Stimulated activated naive CD8-positive, alpha-beta T cell treated with anti-CD3 and anti-CD28 coated beads, Interleukin-15, Interleukin-2, amounts not matched to agents 100 ng/mL and 50 ng/mL, for 24 hours (primary cell): ENCODE results near the gene NFKBIA.

Source experiments
- H3K27ac Mint-ChIP-seq: one replicate; pipeline ENCODE4 v1.8.0; 2021; ENCODE audit warnings: mild to moderate bottlenecking, mixed read lengths
- H3K27me3 Mint-ChIP-seq: one replicate; pipeline ENCODE4 v1.8.0; 2021; ENCODE audit warnings: mixed read lengths
- H3K36me3 Mint-ChIP-seq: one replicate; pipeline ENCODE4 v1.8.0; 2021; ENCODE audit warnings: low read depth, mixed read lengths
- H3K4me1 Mint-ChIP-seq: one replicate; pipeline ENCODE4 v1.8.0; 2021; ENCODE audit warnings: low read depth, mixed read lengths
- H3K4me3 Mint-ChIP-seq: one replicate; pipeline ENCODE4 v1.8.0; 2021; ENCODE audit warnings: mild to moderate bottlenecking, mixed read lengths
- H3K9me3 Mint-ChIP-seq: one replicate; pipeline ENCODE4 v1.8.0; 2021; ENCODE audit warnings: mixed read lengths

NFKBIA gene

DNA sequence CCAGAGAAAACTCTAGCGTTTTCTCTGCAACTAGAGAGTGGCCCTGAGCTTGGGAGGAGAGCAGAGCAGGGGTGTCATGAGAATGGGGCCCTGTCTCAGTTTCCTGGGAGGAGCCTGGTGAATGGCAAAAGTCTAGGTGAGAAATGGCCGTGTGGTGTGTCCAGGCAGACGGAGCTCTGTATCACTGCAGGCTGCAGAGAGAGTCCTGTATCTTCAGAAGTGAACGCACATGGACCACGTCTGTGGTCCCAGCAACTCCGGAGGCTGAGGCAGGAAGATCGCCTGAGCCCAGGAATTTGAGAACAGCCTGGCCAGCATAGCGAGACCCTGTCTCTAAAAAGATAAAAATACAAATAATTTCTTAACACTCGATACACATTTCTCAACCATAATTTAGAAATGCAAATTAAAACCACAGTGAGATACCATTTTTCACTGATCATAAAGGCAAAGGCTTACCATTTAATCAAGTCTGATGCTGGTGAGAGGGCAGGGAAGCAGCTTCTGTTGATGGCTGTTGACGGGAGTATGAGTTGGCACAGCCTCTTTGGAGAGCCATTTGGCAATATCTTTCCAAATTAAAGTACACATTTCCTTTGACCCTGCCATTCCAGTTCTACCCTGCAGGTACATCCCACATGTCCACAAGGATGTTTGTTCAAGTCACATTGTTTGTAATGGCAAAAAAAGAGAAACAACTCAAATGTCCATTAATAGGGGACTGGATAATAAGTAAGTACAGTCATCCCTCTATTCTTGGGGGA, 51.0 kb downstream of the NFKBIA start:
- no peaks in the 10 kb centered on the region for H3K36me3 Mint-ChIP-seq
- peaks cover 44% of the 10 kb centered on the region for H3K4me1 Mint-ChIP-seq
- no peaks in the 10 kb centered on the region for H3K27me3 Mint-ChIP-seq
- no peak overlapping the region for H3K4me3 Mint-ChIP-seq
- H3K27ac Mint-ChIP-seq: no peak overlapping the region
- H3K9me3 Mint-ChIP-seq: no peaks in the 10 kb centered on the region

DNA sequence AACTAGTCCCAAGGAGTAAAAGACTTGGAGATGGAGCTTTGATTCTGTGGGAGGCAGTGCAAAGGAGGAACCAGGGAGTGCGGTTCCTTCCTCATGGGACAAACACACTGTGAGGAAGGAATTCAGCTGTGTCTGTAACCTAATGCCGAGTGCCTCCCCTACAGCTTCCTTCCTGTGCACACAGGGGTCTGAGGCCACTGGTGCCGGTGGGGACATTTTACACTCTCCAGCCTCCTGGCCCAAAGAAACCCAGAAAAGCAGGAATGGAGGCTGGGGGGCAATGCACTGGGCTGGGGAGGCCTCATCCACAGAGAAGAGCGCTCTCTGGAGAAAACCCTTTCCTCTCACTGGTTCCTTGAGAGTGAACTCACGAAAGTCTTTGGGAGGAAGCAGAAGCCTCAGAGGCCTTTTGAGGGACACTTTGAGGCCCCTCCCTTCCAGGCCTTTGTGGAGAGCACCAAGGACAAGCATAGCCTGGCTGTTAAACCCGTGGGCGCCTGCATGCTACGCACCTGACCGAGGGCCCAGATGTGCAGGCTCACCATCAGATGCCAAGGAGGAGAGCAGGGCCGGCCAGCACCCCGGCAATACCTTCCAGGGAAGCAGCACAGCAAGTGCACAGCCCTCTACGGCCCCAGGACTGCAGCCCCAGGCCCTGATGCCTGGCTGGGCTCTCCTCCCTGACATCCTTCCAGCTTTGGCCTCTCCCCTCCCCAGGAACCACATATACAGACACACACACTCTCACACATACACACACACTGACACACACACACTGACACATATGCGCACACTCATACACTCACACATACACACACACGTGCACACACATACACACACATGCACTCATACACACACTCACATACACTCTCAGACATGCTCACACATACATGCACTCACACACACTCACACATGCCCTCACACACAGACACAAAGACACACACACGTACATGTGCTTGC, 52.0 kb downstream of the NFKBIA start:
- no peaks in the 10 kb centered on the region for H3K9me3 Mint-ChIP-seq
- peak overlapping the region; percentile 2 for H3K27ac Mint-ChIP-seq
- no peak overlapping the region for H3K4me3 Mint-ChIP-seq

DNA sequence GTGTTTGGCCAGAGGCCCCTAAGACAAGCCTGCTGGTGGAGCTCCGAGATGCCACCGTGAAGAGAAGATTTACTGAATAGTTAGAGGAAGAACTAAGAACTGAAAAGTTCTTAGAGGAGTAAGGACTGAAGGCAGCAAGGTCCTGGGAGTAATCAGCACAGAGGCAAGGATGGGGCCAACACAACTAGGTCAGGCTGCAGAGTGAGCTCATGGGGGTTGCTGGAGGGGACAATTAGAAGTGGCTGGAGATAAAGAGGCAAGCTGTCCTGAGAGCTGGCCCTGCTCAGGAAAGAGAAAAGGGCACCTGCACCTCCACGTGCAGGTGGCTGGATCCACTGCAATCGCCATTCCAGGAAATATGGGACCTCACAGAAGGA, 52.7 kb downstream of the NFKBIA start:
- Mint-ChIP-seq H3K27ac (peak overlapping the region; percentile 3), H3K36me3 (no peaks in the 10 kb centered on the region), H3K4me3 (no peak overlapping the region), H3K4me1 (peaks cover 46% of the 10 kb centered on the region), H3K9me3 (no peaks in the 10 kb centered on the region), H3K27me3 (no peaks in the 10 kb centered on the region)

More for the DNA sequence above, 52.0 kb downstream of the NFKBIA start:
- no peaks in the 10 kb centered on the region for H3K27me3 Mint-ChIP-seq
- H3K4me1 Mint-ChIP-seq: peaks cover 50% of the 10 kb centered on the region
- H3K36me3 Mint-ChIP-seq: no peaks in the 10 kb centered on the region
